A673 (cell line): Measurements from ENCODE around the gene COG8. TPM values are rescaled to one million over a fixed set of nuclear protein-coding genes. Genes with fewer than 3 reads are reported as not detected.

Experiments used
- BruUV-seq: library from RNA; stranded (reverse); fragments of 400-500 nt; replicated peaks from 2 replicates; lab custom pipeline; 2021; lab: Mats Ljungman, UMichigan
- CTCF ChIA-PET: fragments of 300-600 bp; sonication (Branson Sonifier 250); formaldehyde crosslinking; loops from one replicate; lab custom pipeline; 2022; ENCODE audit warnings: antibody characterized with exemption; lab: Charles Lee
- POLR2A ChIA-PET: fragments of 300-600 bp; sonication (Branson Sonifier 250); formaldehyde crosslinking; loops from one replicate; lab custom pipeline; 2022; ENCODE audit warnings: antibody characterized with exemption; ENCODE audit not compliant: low non-redundant PET; lab: Charles Lee
- DNase-seq: peaks from one replicate; pipeline ENCODE4 v3.0.0-alpha.2; 2015; ENCODE audit warnings: low spot score
- H3K27ac ChIP-seq: fragments of 200-600 bp; sonication (generic); 2 replicates; pipeline ENCODE4 v1.5.1; 2016; ENCODE audit warnings: mixed run types, low read depth, mild to moderate bottlenecking, mixed read lengths, antibody characterized with exemption, low read length; ENCODE audit not compliant: poor library complexity, severe bottlenecking
- H3K27me3 ChIP-seq: fragments of 200-600 bp; sonication (generic); replicated peaks from 2 replicates; pipeline ENCODE4 v1.6.1; 2017; ENCODE audit warnings: mixed run types, low read depth, mild to moderate bottlenecking, mixed read lengths, antibody characterized with exemption, low read length; ENCODE audit not compliant: insufficient read depth, poor library complexity
- H3K36me3 ChIP-seq: fragments of 200-600 bp; sonication (generic); 2 replicates; pipeline ENCODE4 v1.6.1; 2016; ENCODE audit warnings: mixed run types, mild to moderate bottlenecking, mixed read lengths, antibody characterized with exemption, low read length; ENCODE audit not compliant: insufficient read depth, poor library complexity, severe bottlenecking
- H3K4me1 ChIP-seq: fragments of 200-600 bp; sonication (generic); 2 replicates; pipeline ENCODE4 v1.6.1; 2017; ENCODE audit warnings: mixed run types, mild to moderate bottlenecking, mixed read lengths, antibody characterized with exemption, low read length; ENCODE audit not compliant: insufficient read depth, poor library complexity, severe bottlenecking
- H3K4me3 ChIP-seq: fragments of 200-600 bp; sonication (generic); 2 replicates; pipeline ENCODE4 v1.5.1; 2016; ENCODE audit warnings: low read depth, mixed run types, mild to moderate bottlenecking, mixed read lengths, low read length; ENCODE audit not compliant: poor library complexity, severe bottlenecking
- H3K9me3 ChIP-seq: fragments of 200-600 bp; sonication (generic); 2 replicates; pipeline ENCODE4 v1.6.1; 2016; ENCODE audit warnings: mixed run types, low read depth, mild to moderate bottlenecking, mixed read lengths, antibody characterized with exemption, low read length; ENCODE audit not compliant: poor library complexity, severe bottlenecking
- EZH2 ChIP-seq: fragments of 200-600 bp; sonication (generic); IDR thresholded peaks from 2 replicates; pipeline ENCODE4 v1.6.1; 2017; ENCODE audit warnings: borderline replicate concordance, low read depth, mild to moderate bottlenecking, mixed read lengths, antibody characterized with exemption, low read length; ENCODE audit not compliant: poor library complexity, severe bottlenecking
- intact Hi-C: fragments of 100-400 bp; cut with micrococcal nuclease; formaldehyde crosslinking; loops from one replicate; pipeline ENCODE4 v1.10.0; 2022; ENCODE audit not compliant: unreplicated experiment
- total RNA-seq: library from RNA; stranded (reverse); gene quantifications from 2 replicates; pipeline ENCODE4 v1.2.3, GENCODE V29; 2021
- TF ChIP-seq, protein P1 (sequence below): fragments of 300-800, 200-600 bp; sonication (generic); conservative IDR thresholded peaks from 2 replicates; pipeline ENCODE4 v1.5.1; 2017; ENCODE audit warnings: low read depth, mild to moderate bottlenecking, antibody characterized with exemption, low read length, moderate library complexity, mixed read lengths

COG8 gene
- total RNA-seq, 1 experiment from 2014 or later, result 47.6 TPM

DNA sequence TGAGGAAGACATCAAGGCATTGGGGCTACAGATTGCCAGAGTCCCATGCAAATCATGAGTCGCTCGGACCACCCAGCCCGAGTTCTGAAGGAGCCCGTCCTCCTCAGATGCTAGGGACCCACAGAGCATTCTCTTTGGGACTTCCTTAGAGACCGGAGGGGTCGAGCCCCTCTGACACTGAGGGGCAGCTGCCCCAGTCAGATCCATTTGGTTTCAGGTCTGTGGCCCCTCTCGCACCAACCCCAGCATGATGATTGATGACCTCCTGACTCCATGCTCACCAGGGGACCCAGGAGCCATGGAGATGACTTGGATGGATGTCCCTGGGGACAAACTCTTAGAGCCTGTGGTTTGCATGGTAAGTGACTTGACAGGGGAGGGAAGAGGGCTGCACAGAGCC lies 17.0 kb downstream of the COG8 start:
- ChIA-PET CTCF (no interaction called here), POLR2A (no interaction called here)
- intact Hi-C loops, result no loop called here
- H3K4me3 ChIP-seq, result no peak overlapping the region
- no peaks in the 10 kb centered on the region for H3K27me3 ChIP-seq
- peaks cover 3% of the 10 kb centered on the region for H3K4me1 ChIP-seq
- no peaks in the 10 kb centered on the region for H3K9me3 ChIP-seq
- no peak for DNase-seq
- peaks cover 89% of the 10 kb centered on the region for H3K36me3 ChIP-seq
- BruUV-seq, result no TSS peak
- peak overlapping the region; percentile 30 for H3K27ac ChIP-seq
- TF ChIP-seq, protein P1, sequence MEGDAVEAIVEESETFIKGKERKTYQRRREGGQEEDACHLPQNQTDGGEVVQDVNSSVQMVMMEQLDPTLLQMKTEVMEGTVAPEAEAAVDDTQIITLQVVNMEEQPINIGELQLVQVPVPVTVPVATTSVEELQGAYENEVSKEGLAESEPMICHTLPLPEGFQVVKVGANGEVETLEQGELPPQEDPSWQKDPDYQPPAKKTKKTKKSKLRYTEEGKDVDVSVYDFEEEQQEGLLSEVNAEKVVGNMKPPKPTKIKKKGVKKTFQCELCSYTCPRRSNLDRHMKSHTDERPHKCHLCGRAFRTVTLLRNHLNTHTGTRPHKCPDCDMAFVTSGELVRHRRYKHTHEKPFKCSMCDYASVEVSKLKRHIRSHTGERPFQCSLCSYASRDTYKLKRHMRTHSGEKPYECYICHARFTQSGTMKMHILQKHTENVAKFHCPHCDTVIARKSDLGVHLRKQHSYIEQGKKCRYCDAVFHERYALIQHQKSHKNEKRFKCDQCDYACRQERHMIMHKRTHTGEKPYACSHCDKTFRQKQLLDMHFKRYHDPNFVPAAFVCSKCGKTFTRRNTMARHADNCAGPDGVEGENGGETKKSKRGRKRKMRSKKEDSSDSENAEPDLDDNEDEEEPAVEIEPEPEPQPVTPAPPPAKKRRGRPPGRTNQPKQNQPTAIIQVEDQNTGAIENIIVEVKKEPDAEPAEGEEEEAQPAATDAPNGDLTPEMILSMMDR, result no peak
- no peak for TF ChIP-seq EZH2

DNA sequence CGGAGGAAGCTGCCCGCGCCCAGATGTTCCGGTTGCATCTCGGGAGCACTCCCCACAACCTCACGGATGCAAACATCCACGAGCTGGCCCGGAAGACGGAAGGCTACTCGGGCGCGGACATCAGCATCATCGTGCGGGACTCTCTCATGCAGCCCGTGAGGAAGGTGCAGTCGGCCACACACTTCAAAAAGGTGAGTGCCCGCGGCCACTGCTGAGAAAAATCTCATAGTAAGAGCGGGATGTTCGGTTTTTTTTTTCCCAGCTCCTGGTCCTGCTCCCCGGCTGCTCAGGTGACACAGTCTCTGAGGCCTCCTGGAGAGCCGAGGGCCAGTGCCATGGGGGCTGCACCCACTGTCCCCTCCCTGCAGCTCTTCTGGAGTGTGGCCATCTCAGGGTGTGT lies 18.3 kb downstream of the COG8 start:
- intact Hi-C loops, result no loop called here
- no TSS peak for BruUV-seq
- H3K9me3 ChIP-seq, result no peaks in the 10 kb centered on the region
- H3K27me3 ChIP-seq, result no peaks in the 10 kb centered on the region
- peaks cover 92% of the 10 kb centered on the region for H3K36me3 ChIP-seq
- H3K4me1 ChIP-seq, result no peaks in the 10 kb centered on the region
- POLR2A ChIA-PET, result no interaction called here
- no peak overlapping the region for H3K4me3 ChIP-seq
- TF ChIP-seq, protein P1, result no peak
- no peak for TF ChIP-seq EZH2
- DNase-seq, result no peak
- CTCF ChIA-PET, result no interaction called here
- no peak overlapping the region for H3K27ac ChIP-seq

DNA sequence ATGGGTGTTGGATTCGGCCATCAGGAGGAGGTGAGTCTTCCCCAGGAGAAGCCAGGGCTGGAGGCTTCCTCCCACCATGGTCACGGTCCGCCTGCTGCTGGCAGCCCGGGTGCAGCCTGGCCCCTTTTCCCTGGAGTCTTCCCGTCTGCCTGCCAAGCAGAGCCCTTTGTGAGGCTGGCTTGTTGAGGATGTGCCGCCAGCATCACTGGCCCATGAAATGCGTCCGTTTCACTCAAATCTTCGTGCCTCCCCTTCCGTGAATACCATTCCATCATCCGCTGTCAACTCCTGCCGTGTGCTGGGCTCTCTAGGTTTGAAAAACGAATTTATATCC lies 18.7 kb downstream of the COG8 start:
- POLR2A ChIA-PET, result no interaction called here
- CTCF ChIA-PET, result no interaction called here
- Histone ChIP-seq H3K4me1 (no peaks in the 10 kb centered on the region), H3K36me3 (peaks cover 92% of the 10 kb centered on the region), H3K27ac (no peak overlapping the region), H3K9me3 (no peaks in the 10 kb centered on the region), H3K27me3 (no peaks in the 10 kb centered on the region), H3K4me3 (no peak overlapping the region)
- no TSS peak for BruUV-seq
- TF ChIP-seq, protein P1, result no peak
- no peak for TF ChIP-seq EZH2
- no peak for DNase-seq
- intact Hi-C loops, result no loop called here
